ENCODE data around the gene MEF2C. TPM values are rescaled to one million over a fixed set of nuclear protein-coding genes. Genes with fewer than 3 reads are reported as not detected.
A peak's percentile ranks its signal among the peaks of the same experiment; 100 is the strongest.

Gene MEF2C
- total RNA-seq, 2 experiments from 2014 or later: 0.10 to 0.17 TPM

DNA sequence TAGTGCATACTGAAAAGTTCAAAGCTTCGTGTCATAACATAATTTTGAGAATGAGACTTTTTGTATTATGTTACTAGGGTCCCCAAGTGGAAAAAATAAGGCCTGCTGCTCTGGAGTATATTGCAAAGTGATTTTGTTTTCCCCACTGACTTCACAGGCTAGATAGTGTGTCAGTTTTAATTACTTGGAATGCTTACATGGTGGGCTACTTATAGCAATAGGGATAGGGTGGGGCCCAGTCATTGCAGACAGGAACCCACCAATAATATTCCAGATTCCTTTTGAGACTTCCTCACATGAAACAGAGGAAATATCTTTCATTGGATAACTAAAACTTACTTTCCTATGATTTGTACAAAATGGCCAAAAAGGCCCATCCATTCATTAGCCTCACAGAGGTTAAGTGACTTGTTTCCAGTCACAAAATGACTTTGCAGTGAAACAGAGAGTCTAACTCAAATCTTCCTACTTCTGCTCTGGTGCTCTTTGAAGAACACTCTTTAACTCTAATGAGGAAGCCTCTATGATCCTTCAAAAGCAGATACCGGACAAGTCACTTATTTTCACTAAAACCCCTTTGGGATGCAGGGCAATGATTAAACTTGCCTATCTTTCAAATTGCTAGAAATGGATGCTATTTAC, 16.2 kb upstream of the MEF2C start:
- Mint-ChIP-seq H3K4me1 (no peaks in the 10 kb centered on the region), H3K4me3 (no peak overlapping the region), H3K27me3 (no peaks in the 10 kb centered on the region), H3K27ac (no peak overlapping the region), H3K36me3 (ENCODE audit: low read depth) (no peaks in the 10 kb centered on the region), H3K9me3 (no peaks in the 10 kb centered on the region)
- POLR2A ChIA-PET: no interaction called here
- DNase-seq: no peak
- CTCF ChIA-PET: no interaction called here

GRCh38 chr5:88897748-88898147, 14.8 kb upstream of the MEF2C start:
- Mint-ChIP-seq H3K9me3 (no peaks in the 10 kb centered on the region), H3K27ac (no peak overlapping the region), H3K4me1 (no peaks in the 10 kb centered on the region)

DNA sequence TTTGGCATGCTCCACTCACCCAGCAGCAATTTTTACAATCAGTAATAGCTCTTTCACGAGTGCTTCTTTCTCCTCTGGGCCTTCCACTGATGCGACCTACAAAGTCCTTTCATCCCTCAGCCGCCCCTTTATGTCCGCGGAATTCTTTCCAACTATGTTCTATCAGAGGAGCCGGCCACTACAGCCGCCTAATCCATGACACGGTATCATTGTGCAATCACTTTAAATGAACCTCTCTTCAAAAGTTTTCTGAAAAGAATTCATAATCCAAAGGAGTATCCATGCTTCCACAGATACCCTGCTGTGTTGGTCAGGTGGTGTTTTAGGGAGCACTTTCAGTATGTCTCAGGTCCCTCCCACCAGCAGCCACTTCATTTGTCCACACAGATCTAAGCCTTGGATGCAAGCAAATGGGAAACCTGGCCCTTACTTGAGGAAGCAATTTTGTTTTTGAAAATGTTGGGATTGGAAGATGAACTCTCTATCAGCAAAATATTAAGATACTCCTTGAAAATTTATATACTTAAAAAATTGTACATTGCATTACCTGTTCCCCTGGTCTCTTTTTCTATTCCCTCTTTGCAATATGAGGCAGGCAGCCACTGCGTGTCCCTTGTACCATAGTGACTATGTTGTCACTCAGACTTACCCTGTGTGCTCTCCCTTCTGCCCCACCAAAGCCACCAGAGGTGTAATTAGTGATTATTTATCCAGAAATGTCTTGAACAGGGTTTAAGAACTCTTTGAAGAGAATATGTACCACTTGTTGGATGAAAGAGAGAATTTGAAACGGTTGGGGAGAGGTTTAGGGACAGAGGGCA, 12.9 kb upstream of the MEF2C start:
- ChIA-PET CTCF (no interaction called here), POLR2A (no interaction called here)
- no peak overlapping the region for H3K27ac Mint-ChIP-seq
- no peak overlapping the region for H3K4me3 Mint-ChIP-seq
- H3K4me1 Mint-ChIP-seq: no peaks in the 10 kb centered on the region
- no peak for DNase-seq
- no peaks in the 10 kb centered on the region for H3K9me3 Mint-ChIP-seq
- H3K36me3 Mint-ChIP-seq (ENCODE audit: low read depth): no peaks in the 10 kb centered on the region
- peaks cover 2% of the 10 kb centered on the region for H3K27me3 Mint-ChIP-seq

More at GRCh38 chr5:88897748-88898147, 14.8 kb upstream of the MEF2C start:
- POLR2A ChIA-PET: no interaction called here
- Mint-ChIP-seq H3K27me3 (no peaks in the 10 kb centered on the region), H3K4me3 (no peak overlapping the region), H3K36me3 (ENCODE audit: low read depth) (no peaks in the 10 kb centered on the region)
- CTCF ChIA-PET: no interaction called here
- DNase-seq: no peak

GRCh38 chr5:88892669-88893068, 9.7 kb upstream of the MEF2C start:
- POLR2A ChIA-PET: interaction anchor here (0.6 kb wide), 1 partner anchor 197 kb away, joined by 4 read pairs; no protein-coding TSS in a partner anchor
- no peak overlapping the region for H3K4me3 Mint-ChIP-seq
- CTCF ChIA-PET: no interaction called here
- no peaks in the 10 kb centered on the region for H3K36me3 Mint-ChIP-seq (ENCODE audit: low read depth)
- H3K9me3 Mint-ChIP-seq: no peaks in the 10 kb centered on the region
- no peak for DNase-seq
- no peak overlapping the region for H3K27ac Mint-ChIP-seq
- peaks cover 6% of the 10 kb centered on the region for H3K4me1 Mint-ChIP-seq
- H3K27me3 Mint-ChIP-seq: peaks cover 32% of the 10 kb centered on the region

DNA sequence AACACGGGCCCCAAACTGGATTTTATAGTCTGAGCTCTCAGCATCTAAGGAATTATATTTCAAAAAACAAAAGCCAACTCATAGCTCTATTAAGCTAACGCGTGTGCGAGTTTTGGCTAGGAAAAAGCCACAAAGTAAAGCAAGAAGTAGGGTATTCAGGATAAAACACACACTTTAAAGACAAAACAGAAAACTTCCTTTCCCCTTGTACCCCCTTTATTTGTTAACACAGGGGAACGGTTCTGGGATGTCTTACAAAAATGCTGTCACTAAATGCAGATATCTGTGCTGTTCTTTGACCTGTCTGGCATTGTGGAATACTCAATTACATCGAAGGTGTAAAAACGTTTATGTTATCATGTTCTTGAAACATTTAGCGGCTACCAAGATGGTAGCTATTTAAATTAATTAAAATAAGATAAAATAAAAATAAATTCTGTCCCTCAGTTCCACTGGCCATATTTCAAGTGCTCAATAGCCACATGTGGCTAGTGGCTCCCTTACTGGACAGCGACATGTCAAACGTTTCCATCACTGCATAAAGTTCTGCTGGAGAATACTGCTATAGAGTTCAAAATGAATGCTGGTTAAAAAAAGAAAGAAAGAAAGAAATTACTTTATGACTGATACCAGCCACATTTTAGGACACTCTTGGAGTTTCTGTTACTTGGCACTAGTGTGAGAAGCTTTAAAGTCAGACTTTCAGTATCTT, 7.2 kb upstream of the MEF2C start:
- H3K27ac Mint-ChIP-seq: no peak overlapping the region
- ChIA-PET CTCF (no interaction called here), POLR2A (no interaction called here)
- no peak for DNase-seq
- no peaks in the 10 kb centered on the region for H3K36me3 Mint-ChIP-seq (ENCODE audit: low read depth)
- H3K27me3 Mint-ChIP-seq: peaks cover 50% of the 10 kb centered on the region
- peaks cover 9% of the 10 kb centered on the region for H3K4me1 Mint-ChIP-seq
- no peak overlapping the region for H3K4me3 Mint-ChIP-seq
- no peaks in the 10 kb centered on the region for H3K9me3 Mint-ChIP-seq

DNA sequence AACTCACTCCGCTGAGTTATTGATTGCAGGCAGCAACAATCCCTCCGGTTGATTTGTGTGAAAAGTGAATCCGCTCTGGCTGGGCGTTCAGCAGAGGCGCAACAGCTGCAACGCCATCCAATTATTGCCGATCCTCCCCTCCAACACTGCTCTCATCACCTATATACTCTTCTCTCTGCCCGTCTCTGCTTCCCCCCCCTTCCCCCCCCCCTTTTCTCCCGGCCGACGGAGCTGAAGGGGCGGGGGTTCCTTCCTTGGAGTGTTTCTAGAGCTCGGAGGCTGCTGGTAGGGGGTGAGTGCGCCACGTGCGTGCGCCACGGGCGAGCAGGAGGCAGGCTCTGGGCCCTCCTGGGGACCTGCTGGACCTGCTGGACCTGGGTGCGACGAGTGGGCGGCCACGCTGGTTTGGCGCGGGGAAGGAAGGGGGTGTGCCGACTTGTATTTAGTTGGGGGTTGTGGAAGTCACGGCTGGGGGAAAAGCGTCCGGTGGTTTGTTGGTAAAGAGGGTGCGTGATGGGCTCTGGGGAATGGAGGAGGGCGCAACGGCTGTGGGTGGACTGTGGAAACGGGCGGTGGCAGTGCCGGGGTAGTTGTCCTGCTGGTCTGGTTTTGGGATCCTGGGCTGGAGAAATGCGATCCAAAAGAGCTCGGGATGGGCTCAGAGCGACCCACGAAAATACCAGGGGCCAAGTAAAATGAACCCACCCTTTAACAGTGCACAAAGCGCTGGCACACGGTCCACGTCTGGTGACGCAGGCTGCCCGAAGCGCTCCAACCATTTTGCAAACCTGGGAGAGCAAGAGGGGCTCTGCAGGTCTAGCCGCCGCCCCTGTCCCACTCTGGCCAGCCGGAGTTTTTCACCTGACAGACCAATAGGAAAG, 6.4 kb upstream of the MEF2C start:
- CTCF ChIA-PET: no interaction called here
- H3K4me1 Mint-ChIP-seq: peaks cover 10% of the 10 kb centered on the region
- H3K36me3 Mint-ChIP-seq (ENCODE audit: low read depth): no peaks in the 10 kb centered on the region
- H3K27me3 Mint-ChIP-seq: peaks cover 57% of the 10 kb centered on the region
- no peak overlapping the region for H3K4me3 Mint-ChIP-seq
- H3K27ac Mint-ChIP-seq: no peak overlapping the region
- no peaks in the 10 kb centered on the region for H3K9me3 Mint-ChIP-seq
- POLR2A ChIA-PET: no interaction called here
- DNase-seq: no peak

GRCh38 chr5:88888848-88889188, 5.8 kb upstream of the MEF2C start:
- Mint-ChIP-seq H3K9me3 (no peaks in the 10 kb centered on the region), H3K27ac (no peak overlapping the region), H3K27me3 (peaks cover 63% of the 10 kb centered on the region), H3K36me3 (ENCODE audit: low read depth) (no peaks in the 10 kb centered on the region), H3K4me3 (no peak overlapping the region), H3K4me1 (peaks cover 17% of the 10 kb centered on the region)
- DNase-seq: no peak
- POLR2A ChIA-PET: no interaction called here
- CTCF ChIA-PET: no interaction called here

GRCh38 chr5:88888291-88888690, 5.3 kb upstream of the MEF2C start:
- Mint-ChIP-seq H3K27ac (no peak overlapping the region), H3K36me3 (ENCODE audit: low read depth) (no peaks in the 10 kb centered on the region), H3K27me3 (peaks cover 68% of the 10 kb centered on the region), H3K4me3 (no peak overlapping the region), H3K9me3 (no peaks in the 10 kb centered on the region), H3K4me1 (peaks cover 21% of the 10 kb centered on the region)
- DNase-seq: no peak
- ChIA-PET POLR2A (no interaction called here), CTCF (no interaction called here)

- H3K27me3 Mint-ChIP-seq: peaks cover 75% of the 10 kb centered on the region
- ChIA-PET POLR2A (no interaction called here), CTCF (no interaction called here)
- H3K36me3 Mint-ChIP-seq (ENCODE audit: low read depth): no peaks in the 10 kb centered on the region
- peaks cover 28% of the 10 kb centered on the region for H3K4me1 Mint-ChIP-seq
- no peak overlapping the region for H3K27ac Mint-ChIP-seq
- no peak overlapping the region for H3K4me3 Mint-ChIP-seq
- no peaks in the 10 kb centered on the region for H3K9me3 Mint-ChIP-seq
- DNase-seq: no peak
Measured at GRCh38 chr5:88887342-88887741, 4.4 kb upstream of the MEF2C start.

DNA sequence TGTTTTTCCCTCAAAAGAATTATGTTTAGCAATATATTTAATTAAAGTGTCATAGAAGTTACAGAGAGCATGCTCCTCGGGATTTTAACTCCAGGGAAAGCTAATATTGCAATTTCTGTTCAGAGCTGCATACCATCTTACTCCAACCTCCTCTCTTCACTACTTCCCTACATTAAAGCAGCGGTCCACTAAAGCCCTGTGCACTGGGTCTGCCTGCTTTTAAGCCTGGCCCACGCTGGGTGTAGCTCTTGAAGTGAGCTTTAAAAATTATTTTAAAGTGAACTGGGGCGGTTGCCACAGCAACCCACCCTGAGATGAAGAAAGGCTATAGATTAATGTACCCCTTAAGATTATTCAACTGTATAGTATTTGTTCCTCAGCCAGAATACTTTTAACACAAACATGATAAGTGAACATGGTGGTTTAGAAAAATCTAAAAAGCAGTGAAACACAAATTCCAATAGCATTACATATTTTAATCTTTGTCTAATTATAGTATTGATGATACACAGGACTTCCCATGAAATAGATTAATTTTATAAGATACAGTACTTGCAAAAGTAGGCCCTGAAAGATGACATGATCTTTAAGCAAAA, 3.9 kb upstream of the MEF2C start:
- POLR2A ChIA-PET: no interaction called here
- DNase-seq: no peak
- no peak overlapping the region for H3K4me3 Mint-ChIP-seq
- no peaks in the 10 kb centered on the region for H3K9me3 Mint-ChIP-seq
- no peaks in the 10 kb centered on the region for H3K36me3 Mint-ChIP-seq (ENCODE audit: low read depth)
- peaks cover 29% of the 10 kb centered on the region for H3K4me1 Mint-ChIP-seq
- H3K27me3 Mint-ChIP-seq: peaks cover 80% of the 10 kb centered on the region
- CTCF ChIA-PET: no interaction called here
- H3K27ac Mint-ChIP-seq: no peak overlapping the region

GRCh38 chr5:88886252-88886651, 3.3 kb upstream of the MEF2C start:
- H3K4me3 Mint-ChIP-seq: no peak overlapping the region
- CTCF ChIA-PET: no interaction called here
- H3K27ac Mint-ChIP-seq: no peak overlapping the region
- DNase-seq: no peak
- POLR2A ChIA-PET: no interaction called here
- no peaks in the 10 kb centered on the region for H3K9me3 Mint-ChIP-seq
- H3K4me1 Mint-ChIP-seq: peaks cover 29% of the 10 kb centered on the region
- peaks cover 84% of the 10 kb centered on the region for H3K27me3 Mint-ChIP-seq
- no peaks in the 10 kb centered on the region for H3K36me3 Mint-ChIP-seq (ENCODE audit: low read depth)

DNA sequence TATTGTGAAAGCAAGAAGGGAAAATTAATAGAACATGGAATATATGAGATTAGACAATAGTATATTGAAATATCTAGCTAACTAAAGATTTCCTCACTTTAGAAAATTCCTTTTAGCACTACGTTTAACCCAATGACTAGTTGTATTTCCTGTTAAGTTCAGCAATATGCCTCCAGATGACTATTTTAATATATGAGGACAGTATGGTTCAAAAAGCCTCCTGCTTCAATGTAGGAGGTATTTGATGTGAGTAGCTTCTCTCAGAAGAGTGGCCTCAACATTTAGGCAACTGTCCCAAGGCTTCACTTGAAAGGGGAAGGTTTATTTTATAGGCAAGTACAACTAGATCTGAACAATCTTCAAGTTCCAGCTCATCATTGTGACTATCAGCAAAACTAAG, 2.0 kb upstream of the MEF2C start:
- POLR2A ChIA-PET: no interaction called here
- H3K4me3 Mint-ChIP-seq: no peak overlapping the region
- no peaks in the 10 kb centered on the region for H3K36me3 Mint-ChIP-seq (ENCODE audit: low read depth)
- H3K27me3 Mint-ChIP-seq: peaks cover 80% of the 10 kb centered on the region
- no peak overlapping the region for H3K27ac Mint-ChIP-seq
- DNase-seq: no peak
- no peaks in the 10 kb centered on the region for H3K9me3 Mint-ChIP-seq
- peaks cover 28% of the 10 kb centered on the region for H3K4me1 Mint-ChIP-seq
- CTCF ChIA-PET: no interaction called here

- ChIA-PET POLR2A (no interaction called here), CTCF (no interaction called here)
- peaks cover 80% of the 10 kb centered on the region for H3K27me3 Mint-ChIP-seq
- DNase-seq: no peak
- H3K9me3 Mint-ChIP-seq: no peaks in the 10 kb centered on the region
- no peaks in the 10 kb centered on the region for H3K36me3 Mint-ChIP-seq (ENCODE audit: low read depth)
- peaks cover 24% of the 10 kb centered on the region for H3K4me1 Mint-ChIP-seq
- H3K27ac Mint-ChIP-seq: no peak overlapping the region
- peak overlapping the region; percentile 79 for H3K4me3 Mint-ChIP-seq
Measured at GRCh38 chr5:88884608-88884877, 1.6 kb upstream of the MEF2C start.

All from activated CD4-positive, alpha-beta T cell treated with anti-CD3 and anti-CD28 coated beads, Interleukin-2, amount 10 ng/mL, durations not matched to agents 7 days and 5 days (primary cell).